DMS53 (cell line): ENCODE results near the gene IGFBP7.

Experiments used
- DNase-seq: peaks from one replicate; lab custom pipeline; 2025; lab: John Stamatoyannopoulos, UW

Gene IGFBP7

DNA sequence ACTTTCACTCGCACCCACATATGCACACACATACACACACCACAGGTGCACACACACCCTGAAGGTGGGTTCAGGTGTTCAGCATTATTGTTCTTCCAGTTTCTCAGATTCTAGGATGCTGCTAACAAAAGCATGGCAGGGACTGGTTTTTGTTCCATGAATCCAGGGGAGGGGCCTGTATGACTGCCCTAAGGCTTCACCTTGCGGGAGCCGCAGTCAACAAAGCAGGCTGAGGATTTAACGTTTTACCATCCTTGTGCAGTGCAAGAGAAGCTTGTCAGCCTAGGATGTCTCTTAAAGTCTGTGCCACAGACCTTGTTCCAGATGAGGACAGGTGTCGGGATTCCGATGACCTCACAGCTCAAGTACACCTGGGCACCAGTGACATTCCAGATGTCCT, 69.7 kb downstream of the IGFBP7 start:
- DNase-seq: peak; percentile 18

- no peak for DNase-seq
Observed at GRCh38 chr4:57039345-57039744, 70.8 kb downstream of the IGFBP7 start.

GRCh38 chr4:57037982-57038604, 72.1 kb downstream of the IGFBP7 start:
- peak; percentile 74 for DNase-seq

- no peak for DNase-seq
Observed at GRCh38 chr4:57034520-57034919, 75.7 kb downstream of the IGFBP7 start.

DNA sequence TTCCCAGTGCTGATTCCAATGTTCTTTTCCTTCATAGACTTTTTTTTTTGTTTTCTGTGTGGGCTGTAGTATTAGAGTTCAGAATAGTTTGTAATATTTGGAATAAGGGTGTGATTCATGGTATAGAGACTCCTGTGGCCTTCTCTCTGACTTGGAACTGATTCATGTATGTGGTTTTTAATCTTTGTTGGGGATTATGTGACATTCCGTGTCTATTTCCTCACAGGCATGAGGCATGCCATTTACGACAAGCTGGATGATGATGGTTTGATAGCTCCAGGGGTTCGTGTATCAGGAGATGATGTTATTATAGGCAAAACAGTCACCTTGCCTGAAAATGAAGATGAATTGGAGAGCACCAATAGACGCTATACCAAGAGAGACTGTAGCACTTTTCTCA, 87.1 kb downstream of the IGFBP7 start:
- no peak for DNase-seq

- no peak for DNase-seq
Observed at GRCh38 chr4:57020467-57021101, 89.6 kb downstream of the IGFBP7 start.

DNA sequence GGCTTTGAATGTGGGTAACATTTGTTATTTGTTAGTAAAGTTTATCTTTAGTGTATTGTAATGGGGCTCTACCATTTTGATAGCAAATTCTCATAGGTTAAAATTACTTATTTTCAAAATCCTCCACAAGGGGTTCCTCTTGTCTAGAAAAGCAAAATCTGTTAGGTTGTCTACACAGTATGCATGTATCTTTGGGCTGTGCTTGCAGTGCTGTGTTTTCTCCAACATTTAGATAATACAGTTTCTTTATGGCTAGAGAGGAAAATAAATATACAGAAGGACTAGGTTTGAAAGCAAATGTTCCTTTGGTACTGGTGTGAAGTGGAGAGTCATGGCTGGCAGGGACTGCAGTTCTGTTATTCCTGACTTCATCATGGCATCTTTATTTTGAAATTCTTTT, 91.2 kb downstream of the IGFBP7 start:
- DNase-seq: no peak

DNA sequence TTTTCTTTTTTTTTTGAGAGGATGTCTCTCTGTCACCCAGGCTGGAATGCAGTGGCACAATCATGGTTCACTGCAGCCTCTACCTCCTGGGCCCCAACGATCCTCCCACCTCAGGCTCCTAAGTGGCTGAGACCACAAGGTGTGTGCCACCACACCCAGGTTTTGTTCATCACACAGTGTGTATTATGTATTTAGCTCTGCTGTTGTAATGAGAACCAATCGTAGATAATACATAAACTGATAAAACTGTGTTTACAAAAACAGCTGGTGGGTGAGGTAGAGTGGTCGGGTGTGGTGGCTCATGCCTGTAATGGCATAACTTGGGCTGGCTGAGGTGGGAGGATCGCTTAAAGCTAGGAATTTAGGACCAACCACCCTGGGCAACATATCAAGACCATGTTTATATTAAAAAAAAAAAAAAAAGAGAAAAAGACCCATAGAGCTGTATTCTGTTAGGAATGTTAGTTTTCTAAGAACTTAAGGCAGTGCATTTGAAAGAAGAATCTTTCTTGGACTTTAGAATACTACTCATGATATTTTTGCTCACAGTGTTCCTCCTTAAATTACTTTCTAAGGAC, 96.6 kb downstream of the IGFBP7 start:
- DNase-seq: no peak

DNA sequence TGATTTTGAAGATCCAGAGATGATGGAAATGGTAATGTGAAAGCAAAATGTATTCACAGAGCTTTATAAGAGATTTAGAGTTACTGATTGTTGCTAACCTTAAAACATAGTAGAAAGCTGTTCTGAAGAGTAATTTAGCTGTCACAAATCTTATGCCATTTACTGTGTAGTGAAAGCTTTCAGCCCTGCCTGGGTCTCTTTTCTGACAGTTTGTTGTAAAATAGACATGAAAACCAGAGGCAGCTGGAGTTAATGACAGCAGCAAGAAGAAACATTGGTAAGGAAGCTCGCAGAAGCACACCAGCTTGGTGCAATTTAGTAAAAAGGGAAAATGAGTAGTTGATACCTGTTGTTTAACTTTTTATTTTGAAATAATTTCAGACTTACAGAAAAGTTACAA, 110.4 kb downstream of the IGFBP7 start:
- no peak for DNase-seq

GRCh38 chr4:56995525-56995924, 114.7 kb downstream of the IGFBP7 start:
- no peak for DNase-seq

DNA sequence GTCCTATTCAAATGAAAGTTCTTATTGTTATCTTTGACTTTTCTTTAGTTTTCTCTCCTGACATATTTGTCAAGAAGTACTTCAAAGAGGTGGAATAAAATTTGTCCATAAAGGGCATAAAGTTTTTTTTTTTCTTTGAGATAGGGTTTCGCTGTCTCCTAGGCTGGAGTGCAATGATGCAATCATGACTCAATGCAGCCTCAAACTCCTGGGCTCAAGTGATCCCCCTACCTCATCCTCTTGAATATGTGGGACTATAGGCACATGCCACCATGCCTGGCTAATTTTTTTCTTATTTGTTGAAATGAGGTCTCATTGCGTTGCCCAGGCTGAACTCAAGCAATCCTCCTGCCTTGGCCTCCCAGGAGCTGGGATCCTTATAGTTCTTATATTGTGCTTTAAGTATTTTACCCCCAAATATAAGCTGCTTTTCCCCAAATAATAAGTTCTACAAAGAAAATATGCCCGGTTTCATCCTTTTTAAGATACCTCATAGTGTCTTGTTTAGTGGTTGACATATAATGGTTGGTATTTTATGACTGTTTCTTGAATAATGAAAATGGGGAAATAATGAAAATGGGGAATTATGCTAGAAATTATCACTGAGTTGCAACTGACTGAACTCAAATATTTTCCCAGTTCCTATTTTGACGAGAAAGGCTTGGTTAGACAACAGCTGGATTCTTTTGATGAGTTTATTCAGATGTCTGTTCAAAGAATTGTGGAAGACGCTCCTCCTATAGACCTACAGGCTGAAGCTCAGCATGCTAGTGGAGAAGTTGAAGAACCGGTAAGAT, 119.9 kb downstream of the IGFBP7 start:
- no peak for DNase-seq

DNA sequence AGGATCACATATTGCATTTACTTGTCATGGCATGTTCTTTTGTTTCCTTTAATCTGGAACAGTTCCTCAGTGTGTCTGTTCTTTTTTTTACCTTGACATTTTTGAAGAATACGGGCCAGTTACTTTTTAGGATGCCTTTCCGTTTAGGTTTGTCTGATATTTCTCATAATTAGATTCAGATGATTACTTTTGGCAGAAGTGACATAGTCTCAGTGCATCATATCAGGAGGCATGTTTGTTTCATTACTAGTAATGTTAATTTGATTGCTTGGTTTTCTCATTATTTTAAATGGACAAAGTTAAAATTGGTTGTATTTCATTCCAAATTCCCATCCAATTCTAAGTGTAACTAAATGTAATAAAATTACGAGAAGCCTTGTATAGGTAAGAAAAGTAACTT, 123.2 kb downstream of the IGFBP7 start:
- DNase-seq: no peak

GRCh38 chr4:56986192-56986591, 124.0 kb downstream of the IGFBP7 start:
- DNase-seq: no peak

DNA sequence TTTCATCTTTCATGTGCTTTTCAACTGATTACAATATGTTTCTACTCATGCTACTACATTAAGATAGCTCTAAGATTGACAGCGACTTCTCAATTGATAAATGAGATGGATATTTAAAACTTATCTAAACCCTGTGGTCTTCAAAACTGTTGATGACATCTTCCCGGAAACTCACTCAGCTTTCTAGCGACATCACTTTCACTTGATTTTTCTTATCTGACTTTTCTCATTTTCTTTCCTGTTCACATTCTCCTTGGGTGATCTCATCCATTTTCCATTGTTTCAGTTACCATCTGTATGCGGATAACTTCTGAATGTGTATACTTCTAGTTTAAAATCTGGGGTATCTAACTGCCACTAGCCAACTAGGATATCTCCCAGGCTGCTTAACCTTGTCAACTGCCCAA, 128.4 kb downstream of the IGFBP7 start:
- DNase-seq: no peak
